Smooth muscle cell of the brain vasculature (primary cell): ENCODE data around the gene MPND.

Experiments used
- DNase-seq: peaks from one replicate; pipeline ENCODE4 v3.0.0-alpha.2; 2012; ENCODE audit warnings: low read depth, low spot score

The MPND gene

GRCh38 chr19:4379383-4380253 lies 36.3 kb downstream of the MPND start:
- no peak for DNase-seq

DNA sequence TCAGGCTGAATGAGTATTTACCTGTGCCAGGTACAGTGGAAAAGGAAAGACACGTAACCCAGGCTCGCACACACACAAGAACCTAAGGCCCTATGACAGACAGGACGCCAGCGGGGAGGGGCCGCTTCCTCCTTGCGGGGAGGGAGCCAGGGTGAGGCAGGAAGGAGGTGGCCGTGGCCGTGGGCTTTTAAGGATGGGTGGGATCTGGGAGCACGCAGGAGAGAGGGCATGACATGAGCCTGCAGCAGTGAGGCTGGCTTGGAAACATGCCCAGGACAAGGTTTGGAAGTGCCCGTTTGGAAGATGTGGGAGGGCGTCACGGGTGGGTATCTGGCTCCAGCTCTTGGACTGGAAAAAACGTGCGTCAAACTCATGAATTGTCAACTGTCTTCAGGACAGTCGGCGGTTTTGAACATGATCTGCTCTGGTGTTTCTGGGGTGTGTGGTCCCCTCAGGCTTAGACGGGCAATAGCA lies 36.9 kb downstream of the MPND start:
- DNase-seq, result no peak

DNA sequence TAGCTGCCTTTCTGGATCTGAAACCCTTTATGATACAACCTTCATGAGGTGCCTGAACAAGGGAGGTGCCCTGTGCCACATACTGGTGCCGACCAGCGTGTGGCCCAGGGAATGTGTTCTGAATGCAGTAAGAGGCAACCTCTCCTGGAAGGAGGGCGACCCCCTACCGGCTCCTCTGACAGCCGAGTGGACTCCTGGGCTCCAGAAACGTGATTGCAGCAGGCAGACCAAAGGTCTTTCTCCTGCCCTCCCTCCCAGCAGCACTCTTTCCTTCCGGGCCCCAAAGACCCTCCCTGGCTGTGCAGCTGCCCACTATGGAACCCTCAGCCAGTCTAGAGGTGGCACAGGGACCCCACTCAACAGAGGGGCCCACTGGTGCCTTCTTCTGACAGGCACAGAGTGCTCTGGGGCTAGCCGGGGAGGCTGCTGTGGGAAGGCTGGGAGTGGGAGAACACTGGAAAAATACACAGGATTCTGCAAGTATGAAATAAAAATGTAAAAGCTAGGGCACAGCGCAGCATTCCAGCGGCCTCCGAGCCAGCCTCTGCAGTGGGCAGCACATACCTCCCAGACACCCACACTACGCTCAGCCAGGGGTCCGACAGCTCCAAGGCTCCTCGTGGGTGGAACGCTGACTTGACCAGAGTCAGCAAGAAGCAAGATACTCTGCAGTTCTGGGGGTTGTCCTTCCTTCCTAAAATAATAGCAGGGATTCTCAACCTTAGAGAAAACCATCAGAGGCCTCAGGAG lies 42.1 kb downstream of the MPND start:
- no peak for DNase-seq

DNA sequence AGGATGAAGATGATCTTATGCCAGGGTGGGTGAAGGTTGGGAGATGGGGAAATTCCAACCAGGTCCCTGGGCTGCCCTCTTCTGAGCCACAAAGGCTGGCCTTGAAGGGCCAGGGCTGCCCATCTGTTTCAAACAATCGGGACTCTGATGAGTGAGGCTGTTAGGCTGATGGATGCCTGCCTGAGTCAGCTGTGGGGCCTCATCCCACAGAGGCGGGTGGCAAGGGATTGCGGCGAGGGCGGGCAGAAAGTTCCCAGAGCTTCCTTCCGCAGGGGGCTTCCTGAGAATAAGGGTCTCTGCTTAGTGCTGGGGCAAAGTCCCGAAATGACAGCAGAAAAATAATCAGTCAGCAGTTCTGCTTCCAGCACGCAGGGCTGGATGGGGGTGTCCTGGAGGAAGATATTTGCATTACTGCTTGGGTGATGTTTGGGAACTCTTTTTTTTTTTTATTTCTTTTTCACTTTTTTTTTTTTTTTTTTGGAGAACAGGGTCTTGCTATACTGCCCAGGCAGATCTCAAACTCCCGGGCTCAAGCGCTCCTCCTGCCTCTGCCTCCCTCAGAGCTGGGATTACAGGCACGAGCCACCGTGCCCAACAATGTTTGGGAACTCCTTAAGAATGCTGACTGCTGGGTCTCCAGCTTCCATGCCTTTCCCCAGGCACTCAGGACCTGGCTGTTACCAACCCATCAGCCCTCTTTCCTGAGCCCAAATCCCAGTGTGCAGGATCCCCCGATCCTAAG lies 42.9 kb downstream of the MPND start:
- no peak for DNase-seq

DNA sequence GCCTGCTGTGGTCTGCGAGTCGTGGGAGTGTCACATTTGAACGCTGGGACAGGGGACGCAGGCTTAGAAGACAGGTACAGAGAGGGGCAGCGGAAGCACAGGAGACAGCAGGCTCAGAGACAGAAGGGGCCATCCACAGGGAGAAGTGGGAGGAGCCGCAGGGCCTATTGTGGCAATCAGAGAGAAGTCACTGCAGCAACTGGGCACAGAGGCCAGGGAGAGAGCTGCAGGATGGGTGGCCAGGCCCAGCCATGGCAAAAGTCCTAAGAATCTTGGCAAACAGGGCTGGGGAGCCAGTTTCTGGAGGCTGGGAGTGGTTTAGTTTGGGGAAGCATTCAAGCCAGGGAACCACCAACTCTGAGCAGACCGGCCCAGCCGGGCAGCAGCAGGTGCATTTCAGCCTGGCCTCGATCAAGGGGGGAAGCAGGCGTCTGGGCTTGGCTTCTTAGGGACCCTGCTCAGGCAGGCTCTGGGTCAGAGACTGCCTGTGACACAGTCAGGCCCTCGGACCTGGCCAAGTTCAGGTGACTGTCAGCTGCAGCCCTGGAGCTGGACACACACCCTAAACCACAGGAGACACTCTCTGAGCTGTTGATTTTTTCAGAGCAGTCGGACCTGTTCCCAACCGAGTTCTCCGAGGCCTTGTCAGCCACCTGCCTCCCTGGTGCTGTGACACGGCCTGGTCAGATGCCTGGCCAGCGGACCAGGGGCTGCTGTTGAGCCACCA lies 45.1 kb downstream of the MPND start:
- DNase-seq, result no peak

- no peak for DNase-seq
Observed at GRCh38 chr19:4389064-4389375, 45.7 kb downstream of the MPND start.

DNA sequence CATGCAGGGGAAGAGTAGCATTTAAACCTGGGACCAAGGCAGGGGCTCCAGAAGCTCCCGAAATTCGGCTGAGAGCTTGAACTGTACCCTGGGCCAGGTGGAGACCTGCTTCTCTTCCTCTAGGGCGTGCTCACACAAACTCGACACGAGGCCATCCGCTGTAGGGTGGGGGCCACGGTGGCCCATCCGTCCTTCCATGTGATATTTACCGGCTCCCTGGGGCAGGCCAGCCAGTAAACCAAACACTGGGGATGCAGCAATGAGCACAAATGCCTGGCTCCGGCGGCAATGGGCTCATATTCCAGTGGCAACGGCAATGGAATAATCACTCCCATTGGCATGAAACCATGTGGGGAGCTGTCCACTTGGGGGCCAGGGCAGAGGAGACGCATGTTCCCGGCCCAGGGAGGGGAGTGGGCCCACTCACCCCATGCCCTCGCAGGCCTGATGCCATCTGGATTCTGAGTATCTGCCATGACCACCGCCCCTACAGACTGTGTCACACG lies 46.2 kb downstream of the MPND start:
- DNase-seq, result no peak

- no peak for DNase-seq
Observed at GRCh38 chr19:4390017-4390566, 46.7 kb downstream of the MPND start.

GRCh38 chr19:4390567-4391305 lies 47.4 kb downstream of the MPND start:
- DNase-seq, result no peak

GRCh38 chr19:4391306-4391693 lies 47.9 kb downstream of the MPND start:
- DNase-seq, result no peak

DNA sequence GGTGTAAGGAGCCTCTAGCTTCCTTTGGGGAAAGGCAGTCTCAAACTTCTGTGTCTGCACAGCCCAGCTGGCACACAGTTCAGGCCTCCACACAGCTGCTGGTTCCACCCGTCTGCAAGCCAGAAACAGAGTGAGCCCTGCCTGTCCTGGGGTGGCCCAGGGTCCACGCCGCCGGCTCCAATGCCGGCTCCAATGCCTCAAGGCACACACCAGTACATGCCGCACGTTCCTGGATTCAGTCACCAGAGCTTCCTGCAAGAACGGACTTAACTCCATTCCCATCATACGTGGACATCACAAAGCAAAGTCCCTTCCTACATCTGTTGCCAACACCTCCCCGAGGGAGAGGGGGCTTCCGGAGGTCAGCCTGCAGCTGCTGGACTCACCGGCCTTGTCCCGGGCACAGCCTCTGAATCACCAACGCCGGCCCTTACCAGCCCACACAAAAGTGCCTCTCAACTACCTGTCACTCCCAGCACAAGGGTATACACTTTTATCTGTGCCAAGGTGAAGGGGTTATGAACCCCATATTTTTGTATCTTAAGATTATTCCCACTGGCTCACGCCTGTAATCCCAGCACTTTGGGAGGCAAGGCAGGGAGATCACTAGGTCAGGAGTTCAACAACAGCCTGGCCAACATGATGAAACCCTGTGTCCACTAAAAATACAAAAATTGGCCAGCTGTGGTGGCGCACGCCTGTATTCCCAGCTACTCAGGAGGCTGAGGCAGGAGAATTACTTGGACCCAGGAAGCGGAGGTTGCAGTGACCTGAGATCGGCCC lies 48.5 kb downstream of the MPND start:
- no peak for DNase-seq

- DNase-seq, result no peak
Observed at GRCh38 chr19:4393947-4394590, 50.7 kb downstream of the MPND start.

DNA sequence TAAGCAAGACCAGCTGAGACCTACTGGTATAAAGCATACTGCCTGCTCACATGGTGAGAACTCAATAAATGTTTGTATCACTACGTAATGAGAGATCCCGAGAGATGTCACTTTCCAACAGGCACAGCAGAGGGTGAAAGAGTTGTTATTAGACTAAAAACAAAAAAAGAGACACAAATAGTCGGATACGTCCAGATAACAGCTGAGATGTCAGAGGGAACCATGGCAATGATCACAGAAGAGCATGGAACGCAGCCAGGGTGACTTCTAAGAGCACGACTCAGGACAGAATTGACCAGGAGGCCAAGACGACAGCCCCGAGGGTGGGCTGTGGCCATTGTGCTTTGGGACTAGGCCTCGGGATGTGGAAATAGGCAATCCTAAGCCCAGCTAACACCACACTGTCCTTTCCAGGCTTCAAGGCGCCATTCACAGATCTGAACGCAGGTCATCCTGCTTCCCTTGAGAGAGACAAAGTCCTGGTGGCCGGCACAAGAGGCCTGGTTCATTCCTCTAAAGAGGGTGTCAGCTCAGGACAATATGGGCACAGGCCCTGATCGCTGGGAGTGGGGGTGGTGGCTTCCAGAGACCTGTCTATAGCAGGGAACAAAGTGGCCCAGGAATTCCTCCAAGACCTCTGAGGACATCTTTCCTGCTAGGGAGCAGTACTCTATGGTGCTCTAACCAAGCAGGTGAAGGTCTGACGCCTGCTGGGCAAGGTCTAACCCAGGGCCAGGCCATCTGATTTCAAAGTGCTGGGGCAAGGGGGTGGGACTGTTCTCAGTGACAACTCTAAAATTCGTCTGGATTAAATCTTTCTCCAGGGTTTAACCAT lies 53.8 kb downstream of the MPND start:
- no peak for DNase-seq

DNA sequence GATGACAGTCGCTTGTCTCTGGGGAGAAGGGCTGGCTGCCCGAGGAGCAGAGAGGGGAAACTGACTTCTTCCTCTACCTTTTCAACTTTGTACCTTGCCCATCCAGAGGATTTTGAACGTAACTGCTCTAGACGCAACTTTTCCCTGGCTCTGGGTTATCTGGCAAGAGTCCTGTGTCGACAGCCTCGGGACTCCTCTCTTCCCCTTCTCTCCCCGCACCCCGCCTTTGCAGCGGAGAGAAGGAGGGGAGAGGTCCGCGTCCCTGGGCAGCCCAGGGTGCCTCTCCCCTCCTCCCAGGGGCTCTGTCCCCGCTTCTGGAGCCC lies 56.4 kb downstream of the MPND start:
- no peak for DNase-seq

GRCh38 chr19:4400135-4400936 lies 57.0 kb downstream of the MPND start, which contains the start of gene SH3GL1:
Gene SH3GL1 (minus strand): TSS chr19:4400547. CDS start chr19:4400368, 179 bp downstream.
- DNase-seq, result peak; percentile 79

- no peak for DNase-seq
Observed at GRCh38 chr19:4401769-4402170, 58.4 kb downstream of the MPND start.
